T47D (cell line): Measurements from ENCODE around the gene PCDH15.
"Not testable (repeated sequence)": the region's sequence is repeated elsewhere in the genome, so short reads cannot be mapped to it uniquely, and the experiment has no call there.

Source experiments
- DNase-seq, 2 experiments: peaks; one replicate each; pipeline versions ENCODE4 v3.0.0 to v3.0.0-alpha.2; 2011 to 2012; ENCODE audit warnings: low read depth in 1 of 2, low spot score in 1 of 2
- JUND ChIP-seq: IDR thresholded peaks from 2 replicates; pipeline ENCODE4 v1.6.1; 2012; ENCODE audit warnings: low read depth
- in situ Hi-C: cut with HindIII; loops from 2 replicates; pipeline ENCODE4 v1.10.0; 2016; ENCODE audit warnings: low sequenced_read_pairs, low pct_unique_long_range_greater_than_20kb

PCDH15 gene

GRCh38 chr10:53952698-53953630 is 848.1 kb downstream of the PCDH15 start:
- in situ Hi-C loops, result no loop called here

GRCh38 chr10:53939654-53940053 is 861.4 kb downstream of the PCDH15 start:
- in situ Hi-C loops, result no loop called here
- no peak for TF ChIP-seq JUND
- no peak for DNase-seq

More at GRCh38 chr10:53952698-53953630, 848.1 kb downstream of the PCDH15 start:
- no peak for TF ChIP-seq JUND
- no peak for DNase-seq

GRCh38 chr10:53930648-53931047 is 870.4 kb downstream of the PCDH15 start:
- in situ Hi-C loops, result no loop called here
- no peak for TF ChIP-seq JUND
- DNase-seq, result no peak

GRCh38 chr10:53924051-53924700 is 876.9 kb downstream of the PCDH15 start:
- in situ Hi-C loops, result not testable (repeated sequence)

GRCh38 chr10:53918755-53919154 is 882.3 kb downstream of the PCDH15 start:
- TF ChIP-seq JUND, result no peak
- in situ Hi-C loops, result no loop called here
- DNase-seq, result peak in 1 of 2 experiments; percentile 30

More at GRCh38 chr10:53924051-53924700, 876.9 kb downstream of the PCDH15 start:
- not testable (repeated sequence) for DNase-seq

- DNase-seq, result peak in 1 of 2 experiments; percentile 30
- in situ Hi-C loops, result no loop called here
- TF ChIP-seq JUND, result no peak
Measured at GRCh38 chr10:53909791-53910190, 891.2 kb downstream of the PCDH15 start.

GRCh38 chr10:53904506-53905241 is 896.4 kb downstream of the PCDH15 start:
- DNase-seq, result no peak
- TF ChIP-seq JUND, result no peak
- in situ Hi-C loops, result no loop called here

GRCh38 chr10:53903756-53904155 is 897.3 kb downstream of the PCDH15 start:
- in situ Hi-C loops, result no loop called here
- no peak for DNase-seq
- no peak for TF ChIP-seq JUND

GRCh38 chr10:53899463-53900160 is 901.4 kb downstream of the PCDH15 start:
- no peak for DNase-seq

GRCh38 chr10:53898532-53898931 is 902.5 kb downstream of the PCDH15 start:
- in situ Hi-C loops, result no loop called here
- no peak for DNase-seq
- TF ChIP-seq JUND, result no peak

More at GRCh38 chr10:53899463-53900160, 901.4 kb downstream of the PCDH15 start:
- in situ Hi-C loops, result no loop called here
- no peak for TF ChIP-seq JUND

- in situ Hi-C loops, result no loop called here
- TF ChIP-seq JUND, result no peak
- DNase-seq, result peak in 1 of 2 experiments; percentile 30
Measured at GRCh38 chr10:53894145-53894544, 906.9 kb downstream of the PCDH15 start.

GRCh38 chr10:53893061-53893460 is 908.0 kb downstream of the PCDH15 start:
- in situ Hi-C loops, result no loop called here
- no peak for TF ChIP-seq JUND
- DNase-seq, result no peak
